ENCODE data around the gene RBM6.

Gene RBM6

GRCh38 chr3:49906073-49906743 lies 33.7 kb upstream of the RBM6 start (continued):
- TF ChIP-seq ZNF585B (tag by site-specific recombination; IDR thresholded peaks at IDR 0.05) (no peak), GFI1B (tag by site-specific recombination; IDR thresholded peaks at IDR 0.05) (no peak), ZNF610 (tag by site-specific recombination; IDR thresholded peaks at IDR 0.05; ENCODE audit: borderline replicate concordance) (no peak), ZFHX2 (tag by site-specific recombination; conservative IDR thresholded peaks at IDR 0.05) (peak; percentile 76)

- Histone ChIP-seq H3K27ac (ENCODE audit: extremely low read depth, low read depth, low read length) (no peak overlapping the region), H3K4me3 (ENCODE audit: low read depth, low read length) (no peak overlapping the region), H3K36me3 (ENCODE audit: control insufficient read depth in 2 of 2, insufficient read depth in 1 of 2, low read length in 2 of 2) (peaks cover 0 to 32% of the 10 kb centered on the region in 2 experiments; a peak in 1 of 3 replicates), H3K9me3 (ENCODE audit: control insufficient read depth, insufficient read depth, low read depth, low read length) (no peaks in the 10 kb centered on the region), H3K4me1 (ENCODE audit: control insufficient read depth, insufficient read depth, low read length) (no peaks in the 10 kb centered on the region)
- ChIA-PET CTCF (interaction anchor here (0.6 to 1.6 kb wide), 3 partner anchors 9 to 187 kb away, joined by 3 to 4 read pairs (median 3); no protein-coding TSS in a partner anchor), POLR2A (interaction anchor here (0.5 to 1.1 kb wide), 2 partner anchors 95 to 105 kb away, joined by 3 read pairs; partner anchors contain the start of genes INKA1 and UBA7)
- TF ChIP-seq SP2 (tag by site-specific recombination; IDR thresholded peaks at IDR 0.05) = no peak
- TF ChIP-seq SCRT1 (tag by site-specific recombination; IDR thresholded peaks at IDR 0.05; ENCODE audit: borderline replicate concordance) = no peak
- no peak for TF ChIP-seq ZNF324 (tag by site-specific recombination; IDR thresholded peaks at IDR 0.05)
- TF ChIP-seq ZNF777 (tag by site-specific recombination; IDR thresholded peaks at IDR 0.05; ENCODE audit: borderline replicate concordance) = no peak
- TF ChIP-seq KLF1 (tag by site-specific recombination; IDR thresholded peaks at IDR 0.05) = no peak
- no peak for TF ChIP-seq ZBTB20 (tag by site-specific recombination; IDR thresholded peaks at IDR 0.05)
- peak; percentile 79 for TF ChIP-seq EGR2 (tag by site-specific recombination; IDR thresholded peaks at IDR 0.05; ENCODE audit: low read depth)
- no peak for TF ChIP-seq ZNF19 (tag by site-specific recombination; IDR thresholded peaks at IDR 0.05; ENCODE audit: low read depth)
- peak; percentile 93 for TF ChIP-seq ZIC2 (tag by site-specific recombination; IDR thresholded peaks at IDR 0.05)
- TF ChIP-seq ZFHX2 (tag by site-specific recombination; conservative IDR thresholded peaks at IDR 0.05) = peak; percentile 60
- no peak for TF ChIP-seq ZNF514 (tag by site-specific recombination; IDR thresholded peaks at IDR 0.05)
- no peak for TF ChIP-seq KLF8 (tag by site-specific recombination; IDR thresholded peaks at IDR 0.05)
- no peak for TF ChIP-seq MZF1 (tag by site-specific recombination; IDR thresholded peaks at IDR 0.05; ENCODE audit: borderline replicate concordance)
Observed at GRCh38 chr3:49908373-49909199, 31.4 kb upstream of the RBM6 start.

GRCh38 chr3:49910409-49911123 lies 29.4 kb upstream of the RBM6 start:
- POLR2A ChIA-PET = no interaction called here
- Histone ChIP-seq H3K27ac (ENCODE audit: extremely low read depth, low read depth, low read length) (no peak overlapping the region), H3K4me3 (ENCODE audit: low read depth, low read length) (no peak overlapping the region), H3K4me1 (ENCODE audit: control insufficient read depth, insufficient read depth, low read length) (no peaks in the 10 kb centered on the region), H3K9me3 (ENCODE audit: control insufficient read depth, insufficient read depth, low read depth, low read length) (no peaks in the 10 kb centered on the region), H3K36me3 (ENCODE audit: control insufficient read depth in 2 of 2, insufficient read depth in 1 of 2, low read length in 2 of 2) (peaks cover 0 to 32% of the 10 kb centered on the region in 2 experiments; a peak in 1 of 3 replicates)
- CTCF ChIA-PET = interaction anchor here (0.7 kb wide), 1 partner anchor 562 kb away, joined by 3 read pairs; no protein-coding TSS in a partner anchor
- TF ChIP-seq ZNF24 (tag by site-specific recombination; IDR thresholded peaks at IDR 0.05) = no peak
- TF ChIP-seq ZSCAN16 (tag by site-specific recombination; IDR thresholded peaks at IDR 0.05) = no peak
- TF ChIP-seq ZNF112 (tag by site-specific recombination; IDR thresholded peaks at IDR 0.05) = no peak
- no peak for TF ChIP-seq ZNF174 (tag by site-specific recombination; IDR thresholded peaks at IDR 0.05)
- TF ChIP-seq ZNF292 (tag by site-specific recombination; IDR thresholded peaks at IDR 0.05; ENCODE audit: borderline replicate concordance, low read depth) = no peak
- TF ChIP-seq KLF9 (tag by site-specific recombination; IDR thresholded peaks at IDR 0.05; ENCODE audit: low read depth) = no peak
- no peak for TF ChIP-seq ZNF366 (tag by site-specific recombination; conservative IDR thresholded peaks at IDR 0.05)
- no peak for TF ChIP-seq ZNF639 (tag by site-specific recombination; IDR thresholded peaks at IDR 0.05)
- no peak for TF ChIP-seq ELK4 (IDR thresholded peaks at IDR 0.05; ENCODE audit: borderline replicate concordance, low read depth, low read length)
- no peak for TF ChIP-seq ZBTB21 (tag by site-specific recombination; IDR thresholded peaks at IDR 0.05)
- no peak for TF ChIP-seq AEBP2 (tag by site-specific recombination; IDR thresholded peaks at IDR 0.05; ENCODE audit: borderline replicate concordance)
- TF ChIP-seq ZNF670 (tag by site-specific recombination; IDR thresholded peaks at IDR 0.05; ENCODE audit: low read depth) = no peak
- TF ChIP-seq GLI4 (tag by site-specific recombination; IDR thresholded peaks at IDR 0.05) = no peak

All from HEK293 (cell line).